DND-41 (cell line): ENCODE data around the gene MOBP.

Experiments
- ATAC-seq: fragments of 200-7000 bp; cut with Tn5 transposase; 3 replicates; pipeline ENCODE4 v1.9.1; 2021; ENCODE audit warnings: low read depth; ENCODE audit not compliant: insufficient read depth
- DNase-seq: peaks from one replicate; pipeline ENCODE4 v3.0.0-alpha.2; 2020
- H2AFZ ChIP-seq: 2 replicates; pipeline ENCODE4 v1.6.0; 2012; ENCODE audit warnings: low read depth, low read length
- H3K27ac ChIP-seq: 2 replicates; pipeline ENCODE4 v1.5.1; 2012; ENCODE audit warnings: low read length, inconsistent platforms
- H3K27me3 ChIP-seq: fragments of 200-600 bp; sonication (generic); 2 replicates; pipeline ENCODE4 v1.6.0; 2012; ENCODE audit warnings: low read length, mild to moderate bottlenecking, inconsistent platforms; ENCODE audit not compliant: insufficient read depth, poor library complexity
- H3K36me3 ChIP-seq: 2 replicates; pipeline ENCODE4 v1.5.1; 2012; ENCODE audit warnings: low read length, inconsistent platforms; ENCODE audit not compliant: insufficient read depth
- H3K4me1 ChIP-seq: 2 replicates; pipeline ENCODE4 v1.5.1; 2012; ENCODE audit warnings: mild to moderate bottlenecking, low read length; ENCODE audit not compliant: insufficient read depth
- H3K4me2 ChIP-seq: 2 replicates; pipeline ENCODE4 v1.6.0; 2012; ENCODE audit warnings: mild to moderate bottlenecking, moderate library complexity, low read length, inconsistent platforms; ENCODE audit not compliant: insufficient read depth
- H3K4me3 ChIP-seq, 2 experiments: fragments of 200-600 bp in 1 of 2; shearing (Covaris generic) in 1 of 2; 2 replicates each; pipeline ENCODE4 v1.5.1; 2012 to 2016; ENCODE audit warnings: inconsistent platforms in 2 of 2, low read length in 2 of 2, mild to moderate bottlenecking in 2 of 2, low read depth in 1 of 2, moderate library complexity in 1 of 2
- H3K79me2 ChIP-seq: 2 replicates; pipeline ENCODE4 v1.6.0; 2012; ENCODE audit warnings: low read length, inconsistent platforms; ENCODE audit not compliant: insufficient read depth
- H3K9ac ChIP-seq: 2 replicates; pipeline ENCODE4 v1.6.0; 2012; ENCODE audit warnings: low read depth, mild to moderate bottlenecking, inconsistent platforms, low read length, moderate library complexity
- H3K9me3 ChIP-seq: 2 replicates; pipeline ENCODE4 v1.5.1; 2012; ENCODE audit warnings: low read length, moderate library complexity, mild to moderate bottlenecking, inconsistent platforms; ENCODE audit not compliant: insufficient read depth, severe bottlenecking
- H4K20me1 ChIP-seq: 2 replicates; pipeline ENCODE4 v1.6.0; 2012; ENCODE audit warnings: low read length; ENCODE audit not compliant: insufficient read depth
- CTCF ChIP-seq: IDR thresholded peaks from 2 replicates; pipeline ENCODE4 v1.5.1; 2012; ENCODE audit warnings: borderline replicate concordance, low read length, moderate library complexity, mild to moderate bottlenecking; ENCODE audit not compliant: poor library complexity, severe bottlenecking; ENCODE audit errors: extremely low read depth
- EZH2 ChIP-seq: IDR thresholded peaks from 3 replicates; pipeline ENCODE4 v1.6.1; 2012; ENCODE audit warnings: borderline replicate concordance, low read depth, mild to moderate bottlenecking, moderate library complexity, low read length, inconsistent platforms; ENCODE audit not compliant: severe bottlenecking

The MOBP gene

GRCh38 chr3:39531066-39531465 lies 63.6 kb downstream of the MOBP start:
- Histone ChIP-seq H3K27me3 (peaks cover 13% of the 10 kb centered on the region), H4K20me1 (no peaks in the 10 kb centered on the region), H3K9me3 (no peaks in the 10 kb centered on the region), H3K4me2 (no peak overlapping the region), H3K79me2 (no peaks in the 10 kb centered on the region), H2AFZ (no peak overlapping the region), H3K9ac (no peak overlapping the region), H3K4me1 (no peaks in the 10 kb centered on the region), H3K4me3 (no peak overlapping the region), H3K27ac (no peak overlapping the region), H3K36me3 (no peaks in the 10 kb centered on the region)
- ATAC-seq (no peak), DNase-seq (no peak)
- no peak for TF ChIP-seq CTCF
- TF ChIP-seq EZH2 = no peak

- TF ChIP-seq EZH2 = no peak
- TF ChIP-seq CTCF = no peak
- DNase-seq = no peak
Observed at GRCh38 chr3:39531665-39532064, 64.2 kb downstream of the MOBP start.

GRCh38 chr3:39532777-39533176 lies 65.3 kb downstream of the MOBP start:
- H3K27me3 ChIP-seq = peaks cover 13% of the 10 kb centered on the region
- no peaks in the 10 kb centered on the region for H4K20me1 ChIP-seq
- H3K9me3 ChIP-seq = no peaks in the 10 kb centered on the region
- no peak for DNase-seq
- no peak overlapping the region for H2AFZ ChIP-seq
- no peaks in the 10 kb centered on the region for H3K79me2 ChIP-seq
- no peak overlapping the region for H3K9ac ChIP-seq
- TF ChIP-seq CTCF (no peak), EZH2 (no peak)
- H3K4me3 ChIP-seq = no peak overlapping the region
- no peak overlapping the region for H3K4me2 ChIP-seq
- no peak overlapping the region for H3K27ac ChIP-seq
- H3K36me3 ChIP-seq = no peaks in the 10 kb centered on the region
- no peak for ATAC-seq
- H3K4me1 ChIP-seq = no peaks in the 10 kb centered on the region

More at GRCh38 chr3:39531665-39532064, 64.2 kb downstream of the MOBP start:
- no peaks in the 10 kb centered on the region for H3K79me2 ChIP-seq
- H3K36me3 ChIP-seq = no peaks in the 10 kb centered on the region
- no peaks in the 10 kb centered on the region for H4K20me1 ChIP-seq
- no peak overlapping the region for H3K9ac ChIP-seq
- no peak overlapping the region for H2AFZ ChIP-seq
- H3K4me1 ChIP-seq = no peaks in the 10 kb centered on the region
- no peak overlapping the region for H3K4me2 ChIP-seq
- H3K9me3 ChIP-seq = no peaks in the 10 kb centered on the region
- H3K4me3 ChIP-seq = no peak overlapping the region
- H3K27me3 ChIP-seq = peaks cover 13% of the 10 kb centered on the region
- no peak overlapping the region for H3K27ac ChIP-seq
- ATAC-seq = no peak

- Histone ChIP-seq H3K9ac (no peak overlapping the region), H3K79me2 (no peaks in the 10 kb centered on the region), H3K27ac (no peak overlapping the region), H3K36me3 (no peaks in the 10 kb centered on the region), H3K4me3 (no peak overlapping the region), H3K9me3 (no peaks in the 10 kb centered on the region), H3K4me2 (no peak overlapping the region), H3K4me1 (no peaks in the 10 kb centered on the region), H4K20me1 (no peaks in the 10 kb centered on the region), H3K27me3 (peaks cover 13% of the 10 kb centered on the region), H2AFZ (no peak overlapping the region)
- ATAC-seq = no peak
- DNase-seq = no peak
- no peak for TF ChIP-seq CTCF
- TF ChIP-seq EZH2 = no peak
Observed at GRCh38 chr3:39533226-39533625, 65.7 kb downstream of the MOBP start.
